DMS 273 (cell line): ENCODE results near the gene RYR3.

ENCODE experiments used
- DNase-seq: peaks from one replicate; lab custom pipeline; 2025; ENCODE audit not compliant: unreplicated experiment; lab: John Stamatoyannopoulos, UW

RYR3 gene

GRCh38 chr15:33448151-33448550, 137.4 kb downstream of the RYR3 start:
- DNase-seq = no peak

- DNase-seq = no peak
Observed at GRCh38 chr15:33448961-33449606, 138.3 kb downstream of the RYR3 start.

GRCh38 chr15:33449810-33450209, 139.0 kb downstream of the RYR3 start:
- no peak for DNase-seq

GRCh38 chr15:33451385-33451784, 140.6 kb downstream of the RYR3 start:
- no peak for DNase-seq

GRCh38 chr15:33453761-33454160, 143.0 kb downstream of the RYR3 start:
- no peak for DNase-seq

- DNase-seq = no peak
Observed at GRCh38 chr15:33454346-33454745, 143.6 kb downstream of the RYR3 start.

- DNase-seq = no peak
Observed at GRCh38 chr15:33454996-33455395, 144.2 kb downstream of the RYR3 start.

- DNase-seq = no peak
Observed at GRCh38 chr15:33458421-33458820, 147.7 kb downstream of the RYR3 start.

- no peak for DNase-seq
Observed at GRCh38 chr15:33460166-33460805, 149.5 kb downstream of the RYR3 start.

GRCh38 chr15:33461671-33462070, 150.9 kb downstream of the RYR3 start:
- DNase-seq = no peak

GRCh38 chr15:33467146-33467815, 156.5 kb downstream of the RYR3 start:
- no peak for DNase-seq

GRCh38 chr15:33467816-33468163, 157.0 kb downstream of the RYR3 start:
- DNase-seq = no peak

- no peak for DNase-seq
Observed at GRCh38 chr15:33468740-33469139, 158.0 kb downstream of the RYR3 start.

- DNase-seq = no peak
Observed at GRCh38 chr15:33473005-33473404, 162.2 kb downstream of the RYR3 start.

- no peak for DNase-seq
Observed at GRCh38 chr15:33473714-33474113, 162.9 kb downstream of the RYR3 start.

GRCh38 chr15:33476076-33476475, 165.3 kb downstream of the RYR3 start:
- DNase-seq = no peak

- DNase-seq = no peak
Observed at GRCh38 chr15:33476908-33477307, 166.1 kb downstream of the RYR3 start.

- no peak for DNase-seq
Observed at GRCh38 chr15:33489335-33489734, 178.6 kb downstream of the RYR3 start.

- DNase-seq = no peak
Observed at GRCh38 chr15:33490703-33491102, 179.9 kb downstream of the RYR3 start.

- no peak for DNase-seq
Observed at GRCh38 chr15:33492434-33493052, 181.8 kb downstream of the RYR3 start.

- no peak for DNase-seq
Observed at GRCh38 chr15:33494306-33494705, 183.5 kb downstream of the RYR3 start.
